Colonic mucosa (tissue), 4 donors: ENCODE measurements around the gene TEX14. TPM values are rescaled to one million over a fixed set of nuclear protein-coding genes. Genes with fewer than 3 reads are reported as not detected.
A peak's percentile ranks its signal among the peaks of the same experiment; 100 is the strongest.
"Not testable (repeated sequence)": the region's sequence is repeated elsewhere in the genome, so short reads cannot be mapped to it uniquely, and the experiment has no call there.

Experiments
- DNase-seq: peaks from one replicate; pipeline ENCODE4 v3.0.0-alpha.2; 2020
- H3K27ac ChIP-seq: fragments of 200-600 bp; one replicate; pipeline ENCODE4 v1.8.0; 2021
- H3K27me3 ChIP-seq: fragments of 200-600 bp; one replicate; pipeline ENCODE4 v1.8.0; 2021
- H3K36me3 ChIP-seq: fragments of 200-600 bp; one replicate; pipeline ENCODE4 v1.8.0; 2021
- H3K4me1 ChIP-seq: fragments of 200-600 bp; one replicate; pipeline ENCODE4 v1.8.0; 2021; ENCODE audit warnings: mild to moderate bottlenecking
- H3K4me3 ChIP-seq: fragments of 200-600 bp; one replicate; pipeline ENCODE4 v1.8.0; 2021
- H3K9ac ChIP-seq, 2 donors: one replicate each; pipeline ENCODE4 v1.7.0; 2013; ENCODE audit warnings: control low read depth in 2 of 2, low read depth in 2 of 2, low read length in 2 of 2
- H3K9me3 ChIP-seq: fragments of 200-600 bp; one replicate; pipeline ENCODE4 v1.8.0; 2021
- intact Hi-C: fragments of 100-400 bp; cut with DNase I; formaldehyde crosslinking; loops from one replicate; pipeline ENCODE4 v1.14.1; 2022
- total RNA-seq, 2 donors: library from RNA; stranded (reverse); fragmentation: NEBNext Ultra II Directional in 1 of 2; extraction: Animal tissue kit (Norgen Biotek cat#: 25700) in 1 of 2; gene quantifications; one replicate each; pipeline ENCODE4 v1.2.1, GENCODE V29; 2021
- TF ChIP-seq, protein P1 (sequence below): fragments of 200-600 bp; IDR thresholded peaks from one replicate; pipeline ENCODE4 v1.8.0; 2022; ENCODE audit warnings: antibody characterized with exemption, mild to moderate bottlenecking
- donor health status: healthy.
- donor health status: DM: no; HTN: no; CAD: no.
- donor health status: DM: no; HTN: no; CAD: no.

TEX14 gene
- total RNA-seq, 2 donors from 2014 or later = 0.10 TPM; not detected in 1

DNA sequence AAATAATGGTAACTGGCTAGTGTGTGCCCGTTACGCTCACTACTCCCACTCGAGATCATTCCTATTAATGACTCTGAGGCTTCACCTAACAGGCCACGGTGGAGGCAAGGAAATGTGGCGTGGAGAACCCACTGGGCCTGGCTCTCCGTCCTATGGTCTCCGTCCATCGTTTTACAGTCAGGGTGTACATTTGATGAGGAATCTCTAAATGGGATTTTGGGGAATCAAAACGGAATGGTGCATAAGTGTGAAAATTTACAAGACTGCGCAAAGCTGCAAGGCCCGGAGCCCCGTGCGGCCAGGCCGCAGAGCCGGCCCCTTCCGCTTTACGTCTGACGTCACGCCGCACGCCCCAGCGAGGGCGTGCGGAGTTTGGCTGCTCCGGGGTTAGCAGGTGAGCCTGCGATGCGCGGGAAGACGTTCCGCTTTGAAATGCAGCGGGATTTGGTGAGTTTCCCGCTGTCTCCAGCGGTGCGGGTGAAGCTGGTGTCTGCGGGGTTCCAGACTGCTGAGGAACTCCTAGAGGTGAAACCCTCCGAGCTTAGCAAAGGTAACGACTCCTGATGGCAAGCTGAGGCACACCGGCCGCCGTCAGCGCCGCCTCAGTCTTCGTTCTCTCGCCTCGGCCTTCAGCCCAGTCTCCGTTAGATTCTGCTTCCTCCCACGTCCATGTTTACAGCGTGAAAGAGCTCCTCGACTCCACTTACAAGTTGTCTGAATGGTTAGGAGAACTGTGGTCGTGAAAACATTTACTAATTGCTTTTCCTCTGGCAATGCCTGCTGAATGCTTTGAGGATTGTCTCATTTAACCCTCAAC, 602 bp upstream of the TEX14 start, which contains the start of gene RAD51C:
Gene RAD51C, plus strand, starts transcription at position 364 of the 817 bp plus-strand sequence. Its CDS starts 42 bp downstream, at position 406.
- no peaks in the 10 kb centered on the region for H3K9me3 ChIP-seq
- no peaks in the 10 kb centered on the region for H3K36me3 ChIP-seq
- peak within 1 kb of the TSS; percentile 59 for H3K27ac ChIP-seq
- H3K9ac ChIP-seq = peak within 1 kb of the TSS; percentile 69 to 74
- intact Hi-C loops = loop anchor here (10.0 kb wide), 1 partner anchor 168 kb away; no protein-coding TSS in a partner anchor
- peak within 1 kb of the TSS; percentile 63 for H3K4me3 ChIP-seq
- DNase-seq = peak; percentile 87
- TF ChIP-seq, protein P1, sequence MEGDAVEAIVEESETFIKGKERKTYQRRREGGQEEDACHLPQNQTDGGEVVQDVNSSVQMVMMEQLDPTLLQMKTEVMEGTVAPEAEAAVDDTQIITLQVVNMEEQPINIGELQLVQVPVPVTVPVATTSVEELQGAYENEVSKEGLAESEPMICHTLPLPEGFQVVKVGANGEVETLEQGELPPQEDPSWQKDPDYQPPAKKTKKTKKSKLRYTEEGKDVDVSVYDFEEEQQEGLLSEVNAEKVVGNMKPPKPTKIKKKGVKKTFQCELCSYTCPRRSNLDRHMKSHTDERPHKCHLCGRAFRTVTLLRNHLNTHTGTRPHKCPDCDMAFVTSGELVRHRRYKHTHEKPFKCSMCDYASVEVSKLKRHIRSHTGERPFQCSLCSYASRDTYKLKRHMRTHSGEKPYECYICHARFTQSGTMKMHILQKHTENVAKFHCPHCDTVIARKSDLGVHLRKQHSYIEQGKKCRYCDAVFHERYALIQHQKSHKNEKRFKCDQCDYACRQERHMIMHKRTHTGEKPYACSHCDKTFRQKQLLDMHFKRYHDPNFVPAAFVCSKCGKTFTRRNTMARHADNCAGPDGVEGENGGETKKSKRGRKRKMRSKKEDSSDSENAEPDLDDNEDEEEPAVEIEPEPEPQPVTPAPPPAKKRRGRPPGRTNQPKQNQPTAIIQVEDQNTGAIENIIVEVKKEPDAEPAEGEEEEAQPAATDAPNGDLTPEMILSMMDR = no peak
- H3K27me3 ChIP-seq = no peaks in the 10 kb centered on the region
- peaks cover 7% of the 10 kb centered on the region for H3K4me1 ChIP-seq

DNA sequence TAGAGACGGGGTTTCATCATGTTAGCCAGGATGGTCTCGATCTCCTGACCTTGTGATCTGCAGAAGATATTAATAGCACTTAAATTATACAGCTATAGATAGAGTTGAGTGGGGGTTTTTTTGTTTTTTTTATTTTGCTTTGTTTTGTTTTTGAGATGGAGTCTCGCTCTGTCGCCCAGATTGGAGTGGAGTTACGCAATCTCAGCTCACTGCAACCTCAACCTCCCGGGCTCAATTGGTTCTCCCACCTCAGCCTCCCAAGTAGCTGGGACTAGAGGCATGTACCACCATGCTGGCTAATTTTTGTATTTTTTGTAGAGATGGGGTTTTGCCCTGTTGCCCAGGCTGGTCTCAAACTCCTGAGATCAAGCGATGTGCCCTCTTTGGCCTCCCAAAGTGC, 1.8 kb downstream of the TEX14 start:
- intact Hi-C loops = loop anchor here (10.0 kb wide), 1 partner anchor 165 kb away; no protein-coding TSS in a partner anchor
- DNase-seq, H3K9me3 ChIP-seq, H3K27ac ChIP-seq, H3K36me3 ChIP-seq, H3K4me3 ChIP-seq, H3K4me1 ChIP-seq, H3K9ac ChIP-seq, H3K27me3 ChIP-seq: not testable (repeated sequence)

DNA sequence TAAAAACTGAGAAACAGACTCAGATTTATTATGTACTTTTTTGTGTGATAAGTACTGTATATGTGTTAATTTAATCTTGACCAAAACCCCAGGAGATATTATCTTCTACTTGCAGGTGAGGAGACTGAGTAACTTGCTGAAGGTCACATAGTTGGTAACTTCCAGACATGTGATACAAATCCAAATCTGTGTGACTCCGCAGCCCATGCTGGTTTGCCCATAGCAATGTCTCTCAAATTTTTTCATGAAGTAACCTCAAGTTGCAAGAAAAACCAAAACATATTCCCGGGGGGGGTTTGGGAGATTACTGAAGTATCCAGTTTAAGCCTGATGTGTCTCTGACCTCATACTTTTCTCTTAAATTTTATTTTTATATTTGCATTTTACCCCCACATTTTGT, 3.3 kb downstream of the TEX14 start:
- Histone ChIP-seq H3K9me3 (no peaks in the 10 kb centered on the region), H3K4me3 (no peak overlapping the region), H3K4me1 (peaks cover 6% of the 10 kb centered on the region), H3K27ac (no peak overlapping the region), H3K36me3 (no peaks in the 10 kb centered on the region), H3K27me3 (no peaks in the 10 kb centered on the region), H3K9ac (no peak overlapping the region)
- intact Hi-C loops = no loop called here
- TF ChIP-seq, protein P1 = no peak
- DNase-seq = no peak

DNA sequence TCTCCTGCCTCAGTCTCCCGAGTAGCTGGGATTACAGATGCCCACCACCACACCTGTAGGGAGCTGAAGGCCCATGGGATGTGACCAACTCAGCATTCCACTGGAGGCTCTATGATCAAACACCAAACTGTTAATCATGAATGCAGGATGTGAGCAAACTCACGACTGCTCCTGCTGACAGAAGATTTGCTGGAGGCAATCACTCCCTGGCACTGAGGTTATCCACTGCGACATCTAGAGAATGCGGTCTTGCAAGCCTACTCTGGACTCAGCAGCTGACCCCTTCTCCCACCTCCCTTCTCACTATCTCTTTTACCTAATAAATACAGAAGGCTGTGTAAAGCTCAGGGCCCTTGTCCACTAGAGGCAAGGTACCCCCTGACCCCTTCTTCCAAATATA, 4.9 kb downstream of the TEX14 start:
- H3K27me3 ChIP-seq = no peaks in the 10 kb centered on the region
- H3K9me3 ChIP-seq = no peaks in the 10 kb centered on the region
- intact Hi-C loops = no loop called here
- H3K4me1 ChIP-seq = no peaks in the 10 kb centered on the region
- no peak overlapping the region for H3K9ac ChIP-seq
- DNase-seq = no peak
- H3K4me3 ChIP-seq = no peak overlapping the region
- H3K27ac ChIP-seq = no peak overlapping the region
- TF ChIP-seq, protein P1 = no peak
- no peaks in the 10 kb centered on the region for H3K36me3 ChIP-seq

DNA sequence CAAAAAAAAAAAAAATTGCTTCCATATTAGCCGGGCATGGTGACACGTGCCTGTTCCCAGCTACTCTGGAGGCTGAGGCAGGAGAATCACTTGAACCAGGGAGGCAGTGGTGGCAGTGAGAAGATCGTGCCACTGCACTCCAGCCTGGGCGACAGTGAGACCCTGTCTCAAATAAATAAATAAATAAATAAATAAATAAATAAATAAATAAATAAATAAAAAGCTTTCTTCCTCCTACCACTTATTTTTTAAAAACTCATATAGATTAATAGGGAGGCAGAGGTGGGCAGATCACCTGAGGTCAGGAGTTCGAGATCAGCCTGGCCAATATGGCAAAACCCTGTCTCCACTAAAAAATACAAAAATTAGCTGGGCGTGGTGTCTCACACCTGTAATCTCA, 7.4 kb downstream of the TEX14 start:
- H3K9ac ChIP-seq, H3K27ac ChIP-seq, intact Hi-C loops, H3K4me3 ChIP-seq, H3K9me3 ChIP-seq, H3K27me3 ChIP-seq, H3K4me1 ChIP-seq, H3K36me3 ChIP-seq, DNase-seq: not testable (repeated sequence)

DNA sequence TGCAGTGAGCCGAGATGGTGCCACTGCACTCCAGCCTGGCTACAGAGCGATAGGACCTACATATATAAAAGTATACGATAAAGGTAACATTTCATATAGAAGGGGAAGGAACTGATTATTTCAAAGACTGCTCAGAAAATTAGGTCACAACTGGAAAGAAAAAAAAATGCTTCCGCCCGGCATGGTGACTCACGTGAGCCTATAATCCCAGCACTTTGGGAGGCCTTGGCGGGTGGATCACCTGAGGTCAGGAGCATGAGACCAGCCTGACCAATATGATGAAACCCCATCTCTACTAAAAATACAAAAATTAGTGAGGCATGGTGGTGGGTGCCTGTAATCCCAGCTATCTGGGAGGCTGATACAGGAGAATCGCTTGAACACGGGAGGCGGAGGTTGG, 7.8 kb downstream of the TEX14 start:
- no peaks in the 10 kb centered on the region for H3K4me1 ChIP-seq
- TF ChIP-seq, protein P1 = no peak
- no peaks in the 10 kb centered on the region for H3K36me3 ChIP-seq
- no peak overlapping the region for H3K27ac ChIP-seq
- H3K4me3 ChIP-seq = no peak overlapping the region
- intact Hi-C loops = no loop called here
- no peaks in the 10 kb centered on the region for H3K9me3 ChIP-seq
- H3K9ac ChIP-seq = no peak overlapping the region
- no peak for DNase-seq
- no peaks in the 10 kb centered on the region for H3K27me3 ChIP-seq
